ENCODE results near the gene MUC5B.

- TF ChIP-seq EZH2 (IDR thresholded peaks at IDR 0.05; ENCODE audit: borderline replicate concordance, low read depth, low read length, severe bottlenecking) (no peak), POLR2A (IDR thresholded peaks at IDR 0.05; ENCODE audit: low read depth, low read length) (no peak), CTCF (IDR thresholded peaks at IDR 0.05; ENCODE audit: extremely low read depth in 1 of 2, insufficient read depth in 1 of 2, low read depth in 1 of 2, low read length in 2 of 2) (no peak), POLR2AphosphoS5 (IDR thresholded peaks at IDR 0.05; ENCODE audit: insufficient read depth, low read depth, low read length) (no peak), MAX (IDR thresholded peaks at IDR 0.05; ENCODE audit: insufficient read depth, insufficient read length) (no peak), JUN (IDR thresholded peaks at IDR 0.05; ENCODE audit: borderline replicate concordance, insufficient read depth, insufficient read length, low read depth) (no peak), MYC (IDR thresholded peaks at IDR 0.05; ENCODE audit: low read depth, low read length) (no peak), FOS (IDR thresholded peaks at IDR 0.05; ENCODE audit: borderline replicate concordance, insufficient read depth, low read length) (no peak)
Measured at GRCh38 chr11:1211838-1212237, 11.0 kb upstream of the MUC5B start.

Data from endothelial cell of umbilical vein (primary cell).